Left forelimb (tissue), 1 donor: Measurements from ENCODE around the gene NFIA.

Experiments
- DNase-seq: peaks from one replicate; pipeline ENCODE4 v3.0.0-alpha.2; 2018; ENCODE audit warnings: low spot score

NFIA gene

GRCh38 chr1:61183471-61184039 lies 101.2 kb downstream of the NFIA start:
- peak; percentile 79 for DNase-seq

DNA sequence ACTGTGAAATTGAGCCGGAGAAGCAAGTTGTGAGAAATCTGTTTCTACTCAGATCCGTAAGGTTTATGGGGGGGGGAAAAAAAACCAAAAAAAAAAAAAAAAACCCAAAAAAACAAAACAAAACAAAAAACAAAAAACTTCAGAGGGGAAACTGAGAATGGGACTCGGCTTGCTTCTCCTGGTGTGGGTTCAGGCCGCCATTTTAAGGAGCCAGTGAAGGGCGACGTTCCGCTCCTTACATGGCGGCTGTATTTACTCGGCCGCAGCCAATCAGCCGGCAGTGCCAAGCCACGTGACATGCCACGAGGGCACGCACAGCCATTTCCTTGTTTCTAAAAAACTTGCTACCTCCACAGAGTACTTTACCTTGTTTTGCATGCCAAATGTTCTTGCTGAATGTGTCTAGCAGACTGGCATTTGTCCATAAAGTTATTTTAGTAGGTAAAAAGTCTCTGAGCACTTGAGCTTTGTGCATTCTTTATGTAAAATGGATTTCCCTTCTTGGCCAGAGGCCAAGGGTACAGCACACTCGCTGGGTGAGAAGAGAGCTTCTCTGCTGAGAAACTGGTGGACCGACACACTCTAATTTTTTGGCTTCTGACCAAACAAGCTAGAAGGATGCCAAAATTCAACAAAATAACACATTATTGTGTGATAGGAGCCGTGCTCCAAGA lies 101.8 kb downstream of the NFIA start:
- peak; percentile 94 for DNase-seq

- no peak for DNase-seq
Measured at GRCh38 chr1:61184714-61185106, 102.3 kb downstream of the NFIA start.

- DNase-seq: no peak
Measured at GRCh38 chr1:61186753-61187152, 104.4 kb downstream of the NFIA start.

DNA sequence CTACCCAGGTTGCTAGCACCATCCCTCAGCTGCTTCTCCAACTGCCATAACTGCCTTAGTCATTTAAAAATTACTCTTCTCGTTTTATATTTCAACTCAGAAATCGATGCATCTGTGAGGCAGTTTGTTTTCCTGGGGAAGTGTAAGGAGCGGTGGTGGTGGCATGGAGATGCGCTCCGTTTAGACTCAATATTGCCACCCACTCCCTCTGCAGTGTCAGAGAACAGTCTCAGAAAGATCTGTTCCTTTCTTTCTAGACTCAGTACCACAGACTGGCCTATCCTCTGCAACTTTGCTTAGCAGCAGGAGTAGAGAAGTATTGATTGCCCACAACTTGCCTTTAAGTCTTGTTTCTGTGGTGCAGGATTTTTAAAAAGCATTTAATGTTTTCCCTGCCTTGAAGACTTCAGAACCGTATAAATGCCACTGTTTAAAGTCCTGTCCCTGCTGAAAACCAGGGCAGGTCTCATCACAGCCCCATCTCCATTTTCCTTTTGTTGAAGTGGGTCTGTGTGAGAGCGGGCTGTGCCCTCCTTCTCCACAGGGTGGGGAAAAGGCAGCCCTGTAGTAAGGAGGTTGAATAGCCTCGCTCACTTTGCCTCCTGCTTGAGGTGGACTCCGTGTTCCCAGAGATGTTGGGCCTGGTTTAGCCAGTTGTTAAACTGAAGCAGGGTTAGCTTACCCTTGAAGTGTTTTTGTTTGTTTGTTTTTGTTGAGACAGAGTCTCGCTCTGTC lies 105.2 kb downstream of the NFIA start:
- no peak for DNase-seq

DNA sequence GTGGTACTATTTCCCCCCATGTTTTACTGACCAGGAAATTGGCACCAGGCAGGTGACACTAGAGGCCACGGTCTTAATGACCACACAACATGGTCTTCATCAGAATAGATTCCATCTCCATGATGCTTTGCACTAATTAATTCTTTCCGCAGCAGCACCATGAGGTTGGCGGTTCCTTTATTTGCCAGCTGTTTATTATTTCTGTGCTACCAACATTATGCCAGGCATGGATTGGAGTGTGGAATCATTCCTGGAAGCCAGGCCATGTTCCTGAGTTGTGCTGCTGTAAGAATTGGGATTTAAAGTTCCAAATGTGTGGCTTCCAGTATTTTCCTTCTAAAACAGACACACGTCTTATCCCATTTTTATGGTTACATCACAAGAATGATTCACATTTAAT lies 107.8 kb downstream of the NFIA start:
- DNase-seq: no peak

- DNase-seq: no peak
Measured at GRCh38 chr1:61190618-61191432, 108.5 kb downstream of the NFIA start.

GRCh38 chr1:61191433-61191720 lies 109.0 kb downstream of the NFIA start:
- no peak for DNase-seq

- DNase-seq: no peak
Measured at GRCh38 chr1:61192663-61193330, 110.4 kb downstream of the NFIA start.

GRCh38 chr1:61193808-61194207 lies 111.4 kb downstream of the NFIA start:
- DNase-seq: no peak

DNA sequence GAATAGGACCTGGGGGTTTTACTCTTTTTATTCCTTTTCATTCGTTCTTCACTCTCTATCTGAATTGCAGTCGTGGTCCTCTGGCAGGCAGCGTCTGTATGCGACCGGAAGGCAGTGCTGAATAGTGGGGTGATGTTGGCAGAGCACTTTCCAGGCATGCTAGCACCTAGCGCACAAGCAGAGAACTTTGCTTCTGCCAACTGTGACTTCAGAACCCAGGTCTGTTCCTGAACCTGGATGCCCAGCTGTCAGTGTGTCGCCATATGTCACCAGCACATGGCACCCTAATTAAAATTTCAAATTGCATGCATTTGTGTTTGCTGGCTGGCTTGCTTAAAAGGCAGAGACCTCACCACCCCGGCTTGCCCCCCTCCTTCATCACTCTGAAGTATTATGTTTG lies 116.2 kb downstream of the NFIA start:
- DNase-seq: no peak

GRCh38 chr1:61201035-61201434 lies 118.7 kb downstream of the NFIA start:
- DNase-seq: no peak

DNA sequence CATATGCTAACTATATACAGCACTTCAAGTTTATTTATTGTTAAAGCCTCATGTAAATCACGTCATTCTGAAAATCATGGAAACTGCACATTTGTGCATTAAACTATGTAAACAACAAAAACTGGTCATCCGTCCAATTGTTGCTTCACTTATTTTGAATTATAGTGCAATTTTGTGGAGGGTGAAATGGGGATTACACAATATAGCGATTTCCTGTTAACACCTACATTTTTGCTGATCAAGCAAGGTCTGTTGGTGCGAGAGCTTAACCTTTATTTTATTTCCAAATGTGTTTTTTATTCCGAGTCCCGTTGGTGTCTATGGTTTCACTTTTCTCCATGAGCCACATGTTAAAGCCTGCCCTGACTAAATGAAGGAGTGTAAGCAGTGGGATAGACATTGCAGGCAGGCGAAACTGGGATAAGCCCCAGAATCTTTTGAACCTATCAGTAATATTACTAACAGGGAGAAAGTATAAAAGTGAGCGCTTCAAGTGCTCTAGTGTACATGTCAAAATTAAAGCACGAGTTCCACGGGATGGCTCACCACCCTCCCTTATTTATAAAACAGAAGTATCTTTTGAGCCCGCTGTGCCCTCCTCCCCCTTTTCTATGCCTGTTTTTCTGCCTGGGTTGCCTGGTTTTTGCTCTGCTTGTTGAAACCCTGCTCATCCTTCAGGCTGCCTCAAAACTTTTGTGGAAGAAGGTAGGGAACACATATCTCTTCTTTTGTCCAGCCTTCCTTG lies 120.7 kb downstream of the NFIA start:
- DNase-seq: no peak

GRCh38 chr1:61204528-61204927 lies 122.2 kb downstream of the NFIA start:
- DNase-seq: no peak

- no peak for DNase-seq
Measured at GRCh38 chr1:61207416-61207815, 125.1 kb downstream of the NFIA start.

DNA sequence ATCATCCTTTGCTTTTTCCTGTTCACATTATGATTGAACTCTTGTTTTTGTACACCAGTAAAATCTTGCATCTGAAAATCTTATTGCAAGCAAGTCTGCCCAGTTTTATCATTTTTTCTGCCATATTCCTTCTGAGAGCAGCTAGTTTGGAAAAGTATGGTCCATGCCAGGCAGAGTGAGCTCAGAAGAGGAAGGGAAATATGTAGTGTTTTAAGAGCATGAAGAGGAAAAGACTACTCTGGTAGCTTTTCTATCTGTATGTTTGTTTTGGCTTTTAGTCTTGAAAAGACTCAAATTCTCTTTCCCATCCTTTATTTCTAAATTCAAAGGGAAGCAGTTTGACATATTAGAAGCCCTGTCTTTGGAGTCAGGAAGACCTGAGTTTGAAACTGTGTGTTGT lies 125.8 kb downstream of the NFIA start:
- no peak for DNase-seq

GRCh38 chr1:61208831-61209230 lies 126.5 kb downstream of the NFIA start:
- no peak for DNase-seq

- DNase-seq: no peak
Measured at GRCh38 chr1:61210435-61211154, 128.2 kb downstream of the NFIA start.

DNA sequence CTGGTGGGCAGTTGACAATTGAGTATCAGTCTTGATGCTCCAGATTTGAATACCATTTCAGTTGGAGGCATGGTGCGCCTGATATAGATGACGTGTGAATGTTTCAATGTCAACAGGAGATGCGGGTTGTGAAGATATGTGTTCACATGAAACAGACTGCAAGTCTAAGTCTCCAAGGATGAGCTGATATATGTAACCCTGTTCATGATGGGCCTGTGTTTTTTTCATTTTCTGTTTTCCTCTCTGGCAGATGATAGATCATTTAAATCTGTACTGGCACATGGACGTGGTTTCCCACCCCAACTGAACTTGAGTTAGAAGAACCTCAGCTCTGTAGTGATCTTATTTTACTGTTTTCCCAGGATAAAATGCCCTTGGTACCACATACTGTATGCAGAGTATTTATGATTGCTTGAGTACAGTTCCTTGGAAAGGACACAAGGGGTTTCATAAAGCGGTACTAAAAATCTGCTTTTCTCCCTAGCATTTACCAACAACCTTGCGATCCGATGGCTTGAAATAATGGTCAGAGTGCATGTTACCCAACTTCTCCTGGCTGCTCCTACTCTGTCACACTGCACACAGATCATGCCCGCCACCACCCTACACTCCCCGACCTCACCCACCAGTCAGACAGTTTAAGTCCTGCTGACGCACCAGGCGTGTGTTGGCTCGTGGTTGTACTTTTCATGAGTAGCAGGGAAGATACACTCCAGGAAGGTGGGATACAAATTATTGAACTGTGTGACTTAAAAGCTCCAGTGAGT lies 131.1 kb downstream of the NFIA start:
- DNase-seq: no peak

DNA sequence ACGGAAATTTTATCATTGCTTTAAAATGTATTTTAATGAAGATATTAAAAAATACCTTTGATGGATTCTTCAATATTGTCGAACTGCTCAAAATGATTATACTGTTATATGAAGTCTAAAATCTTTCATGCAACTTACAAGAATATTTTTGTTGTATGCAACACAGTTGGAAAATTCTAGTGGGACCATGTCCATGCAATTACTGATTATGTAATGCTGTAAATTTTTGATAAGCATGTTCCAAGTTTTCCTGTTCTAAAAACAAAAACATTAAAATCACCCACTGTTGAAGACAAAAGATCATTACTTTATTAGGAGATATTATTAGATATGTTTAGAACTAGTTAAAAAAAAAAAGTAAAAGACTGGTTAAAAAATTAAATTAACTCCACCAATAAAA lies 132.8 kb downstream of the NFIA start:
- no peak for DNase-seq
